GM18526 (cell line): ENCODE measurements around the gene KCP.

Experiments used
- POLR2A ChIP-seq: IDR thresholded peaks from 3 replicates; pipeline ENCODE4 v1.6.1; 2011; ENCODE audit not compliant: insufficient read length; ENCODE audit errors: extremely low read depth

KCP gene

GRCh38 chr7:128868624-128869137 is 41.8 kb downstream of the KCP start:
- TF ChIP-seq POLR2A, result no peak

GRCh38 chr7:128867842-128868623 is 42.5 kb downstream of the KCP start:
- no peak for TF ChIP-seq POLR2A

GRCh38 chr7:128867241-128867640 is 43.3 kb downstream of the KCP start:
- no peak for TF ChIP-seq POLR2A

- no peak for TF ChIP-seq POLR2A
Observed at GRCh38 chr7:128865996-128866877, 44.3 kb downstream of the KCP start.

- no peak for TF ChIP-seq POLR2A
Observed at GRCh38 chr7:128865303-128865702, 45.2 kb downstream of the KCP start.

- no peak for TF ChIP-seq POLR2A
Observed at GRCh38 chr7:128863433-128863989, 47.0 kb downstream of the KCP start.

- peak; percentile 83 for TF ChIP-seq POLR2A
Observed at GRCh38 chr7:128862571-128863432, 47.7 kb downstream of the KCP start, which contains the start of gene ATP6V1F. TSS of gene ATP6V1F (plus strand) at chr7:128862856. CDS start at chr7:128862905, 49 bp downstream.

GRCh38 chr7:128861957-128862570 is 48.4 kb downstream of the KCP start:
- no peak for TF ChIP-seq POLR2A

- TF ChIP-seq POLR2A, result no peak
Observed at GRCh38 chr7:128860158-128861073, 50.1 kb downstream of the KCP start.

GRCh38 chr7:128859232-128860157 is 51.0 kb downstream of the KCP start:
- TF ChIP-seq POLR2A, result no peak

GRCh38 chr7:128858380-128859231 is 51.9 kb downstream of the KCP start:
- TF ChIP-seq POLR2A, result no peak
